RWPE1 (cell line): ENCODE measurements around the gene SLC28A2.
A peak's percentile ranks its signal among the peaks of the same experiment; 100 is the strongest.
"Not testable (repeated sequence)": the region's sequence is repeated elsewhere in the genome, so short reads cannot be mapped to it uniquely, and the experiment has no call there.

ENCODE experiments used
- CTCF ChIA-PET: fragments of 350-600 bp; sonication (Branson Sonifier 250); formaldehyde crosslinking; extraction: SDS; loops from one replicate; lab custom pipeline; 2021; lab: Yijun Ruan, JAX
- POLR2A ChIA-PET: fragments of 400-600 bp; formaldehyde crosslinking; extraction: SDS; loops from one replicate; lab custom pipeline; 2020; ENCODE audit warnings: antibody characterized with exemption; ENCODE audit not compliant: low non-redundant PET; lab: Yijun Ruan, JAX
- DNase-seq: peaks from one replicate; pipeline ENCODE4 v3.0.0; 2012; ENCODE audit warnings: low spot score
- H3K27ac ChIP-seq: fragments of 450-650 bp; 2 replicates; pipeline ENCODE4 v1.5.1; 2017
- TF ChIP-seq, protein P1 (sequence below): fragments of 450-650 bp; conservative IDR thresholded peaks from 2 replicates; pipeline ENCODE4 v1.5.1; 2017; ENCODE audit warnings: low read depth, mild to moderate bottlenecking

The SLC28A2 gene

GRCh38 chr15:45276831-45277230, 24.8 kb downstream of the SLC28A2 start:
- H3K27ac ChIP-seq = no peak overlapping the region
- ChIA-PET POLR2A (no interaction called here), CTCF (interaction anchor here (0.5 to 1.0 kb wide), 8 partner anchors 10 to 309 kb away, joined by 3 to 6 read pairs (median 3); partner anchors contain the start of genes DUOX1 and DUOXA1)
- peak; percentile 49 for DNase-seq
- TF ChIP-seq, protein P1, sequence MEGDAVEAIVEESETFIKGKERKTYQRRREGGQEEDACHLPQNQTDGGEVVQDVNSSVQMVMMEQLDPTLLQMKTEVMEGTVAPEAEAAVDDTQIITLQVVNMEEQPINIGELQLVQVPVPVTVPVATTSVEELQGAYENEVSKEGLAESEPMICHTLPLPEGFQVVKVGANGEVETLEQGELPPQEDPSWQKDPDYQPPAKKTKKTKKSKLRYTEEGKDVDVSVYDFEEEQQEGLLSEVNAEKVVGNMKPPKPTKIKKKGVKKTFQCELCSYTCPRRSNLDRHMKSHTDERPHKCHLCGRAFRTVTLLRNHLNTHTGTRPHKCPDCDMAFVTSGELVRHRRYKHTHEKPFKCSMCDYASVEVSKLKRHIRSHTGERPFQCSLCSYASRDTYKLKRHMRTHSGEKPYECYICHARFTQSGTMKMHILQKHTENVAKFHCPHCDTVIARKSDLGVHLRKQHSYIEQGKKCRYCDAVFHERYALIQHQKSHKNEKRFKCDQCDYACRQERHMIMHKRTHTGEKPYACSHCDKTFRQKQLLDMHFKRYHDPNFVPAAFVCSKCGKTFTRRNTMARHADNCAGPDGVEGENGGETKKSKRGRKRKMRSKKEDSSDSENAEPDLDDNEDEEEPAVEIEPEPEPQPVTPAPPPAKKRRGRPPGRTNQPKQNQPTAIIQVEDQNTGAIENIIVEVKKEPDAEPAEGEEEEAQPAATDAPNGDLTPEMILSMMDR = peak; percentile 76

- peak overlapping the region; percentile 57 for H3K27ac ChIP-seq
- CTCF ChIA-PET = interaction anchor here (0.5 to 0.8 kb wide), 3 partner anchors 70 to 169 kb away, joined by 3 to 6 read pairs (median 3); no protein-coding TSS in a partner anchor
- peak; percentile 99 for DNase-seq
- POLR2A ChIA-PET = interaction anchor here (1.0 to 1.1 kb wide), 2 partner anchors 116 to 123 kb away, joined by 4 to 5 read pairs; a partner anchor contains a TSS
- TF ChIP-seq, protein P1 = no peak
Observed at GRCh38 chr15:45279024-45279698, 27.1 kb downstream of the SLC28A2 start.

DNA sequence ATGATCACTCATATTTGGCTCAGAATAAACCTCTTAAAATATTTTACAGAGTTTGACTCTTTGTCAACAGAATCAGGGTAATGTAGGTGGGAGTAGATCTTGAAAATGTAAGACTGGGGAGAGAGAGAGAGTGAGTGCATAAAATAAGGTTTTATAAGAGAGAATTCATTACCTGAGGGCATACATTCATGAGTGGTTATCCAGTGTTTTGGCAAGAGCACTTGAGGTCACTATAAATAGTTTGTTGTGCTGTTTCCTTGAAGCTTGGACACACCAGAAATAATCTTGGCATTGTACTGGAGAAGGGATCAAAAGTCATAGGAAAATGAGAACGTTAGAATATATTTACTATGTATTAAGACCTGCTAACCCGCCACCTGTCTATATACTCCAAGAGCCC, 33.4 kb downstream of the SLC28A2 start:
- TF ChIP-seq, protein P1 = no peak
- no peak for DNase-seq
- ChIA-PET CTCF (no interaction called here), POLR2A (no interaction called here)
- H3K27ac ChIP-seq = no peak overlapping the region

GRCh38 chr15:45287390-45287956, 35.4 kb downstream of the SLC28A2 start:
- TF ChIP-seq, protein P1 = no peak
- POLR2A ChIA-PET = no interaction called here
- H3K27ac ChIP-seq = no peak overlapping the region
- CTCF ChIA-PET = no interaction called here
- DNase-seq = no peak

DNA sequence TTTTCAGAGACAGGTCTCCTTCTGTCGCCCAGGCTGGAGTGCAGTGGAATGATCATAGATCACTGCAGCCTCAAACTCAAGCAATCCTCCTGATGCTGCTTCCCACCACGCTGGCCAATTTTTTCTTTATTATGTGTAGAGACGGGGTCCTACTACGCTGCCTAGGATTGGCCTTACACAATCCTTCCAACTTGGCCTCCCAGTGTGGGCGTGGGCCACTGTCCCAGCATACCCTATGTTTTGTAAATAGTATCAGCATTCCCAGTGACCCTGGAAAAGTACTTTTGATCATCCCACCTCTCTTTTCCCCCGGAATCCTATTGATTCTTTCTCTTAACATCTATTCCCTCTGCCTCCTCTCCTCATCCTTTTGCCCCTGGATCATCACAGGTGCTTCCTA, 36.9 kb downstream of the SLC28A2 start:
- CTCF ChIA-PET = interaction anchor here (0.9 kb wide), 1 partner anchor 94 kb away, joined by 3 read pairs; no protein-coding TSS in a partner anchor
- TF ChIP-seq, protein P1 = no peak
- DNase-seq = no peak
- H3K27ac ChIP-seq = no peak overlapping the region
- POLR2A ChIA-PET = no interaction called here

- TF ChIP-seq, protein P1 = no peak
- POLR2A ChIA-PET = no interaction called here
- no peak overlapping the region for H3K27ac ChIP-seq
- CTCF ChIA-PET = no interaction called here
- DNase-seq = no peak
Observed at GRCh38 chr15:45291822-45292582, 40.0 kb downstream of the SLC28A2 start.

GRCh38 chr15:45293326-45293725, 41.3 kb downstream of the SLC28A2 start:
- POLR2A ChIA-PET, DNase-seq, CTCF ChIA-PET, H3K27ac ChIP-seq: not testable (repeated sequence)

GRCh38 chr15:45298964-45299378, 46.9 kb downstream of the SLC28A2 start:
- CTCF ChIA-PET, DNase-seq, H3K27ac ChIP-seq, POLR2A ChIA-PET: not testable (repeated sequence)
